Activated T-cell treated with anti-CD3 and anti-CD28 coated beads for 48 hours (primary cell): ENCODE data around the gene CASKIN1.

Experiments
- DNase-seq: peaks from one replicate; pipeline ENCODE4 v3.0.0-alpha.2; 2020; ENCODE audit warnings: low read depth

CASKIN1 gene

GRCh38 chr16:2176047-2176446, 20.4 kb downstream of the CASKIN1 start:
- no peak for DNase-seq

GRCh38 chr16:2175454-2175853, 21.0 kb downstream of the CASKIN1 start:
- no peak for DNase-seq

GRCh38 chr16:2174396-2175131, 21.8 kb downstream of the CASKIN1 start:
- DNase-seq: no peak

- DNase-seq: no peak
Observed at GRCh38 chr16:2173916-2174315, 22.5 kb downstream of the CASKIN1 start.

GRCh38 chr16:2173366-2173765, 23.0 kb downstream of the CASKIN1 start:
- no peak for DNase-seq

- no peak for DNase-seq
Observed at GRCh38 chr16:2172688-2173335, 23.6 kb downstream of the CASKIN1 start.

GRCh38 chr16:2171601-2172178, 24.7 kb downstream of the CASKIN1 start:
- DNase-seq: no peak

GRCh38 chr16:2170587-2171435, 25.6 kb downstream of the CASKIN1 start:
- no peak for DNase-seq

- no peak for DNase-seq
Observed at GRCh38 chr16:2170080-2170479, 26.3 kb downstream of the CASKIN1 start.

GRCh38 chr16:2167068-2167638, 29.3 kb downstream of the CASKIN1 start:
- DNase-seq: no peak

- no peak for DNase-seq
Observed at GRCh38 chr16:2166263-2167067, 29.9 kb downstream of the CASKIN1 start.

GRCh38 chr16:2165861-2166260, 30.5 kb downstream of the CASKIN1 start:
- no peak for DNase-seq

GRCh38 chr16:2163211-2163881, 33.1 kb downstream of the CASKIN1 start:
- DNase-seq: no peak

- no peak for DNase-seq
Observed at GRCh38 chr16:2162676-2163118, 33.7 kb downstream of the CASKIN1 start.

GRCh38 chr16:2161911-2162310, 34.5 kb downstream of the CASKIN1 start:
- DNase-seq: no peak

GRCh38 chr16:2160915-2161551, 35.4 kb downstream of the CASKIN1 start:
- no peak for DNase-seq

- DNase-seq: no peak
Observed at GRCh38 chr16:2159175-2159838, 37.1 kb downstream of the CASKIN1 start.

GRCh38 chr16:2158262-2158638, 38.2 kb downstream of the CASKIN1 start:
- no peak for DNase-seq

- no peak for DNase-seq
Observed at GRCh38 chr16:2157480-2158261, 38.7 kb downstream of the CASKIN1 start.
